GM12874 (cell line): ENCODE results near the gene POU3F3.

ENCODE experiments used
- TF ChIP-seq, protein P1 (sequence below): IDR thresholded peaks from 2 replicates; pipeline ENCODE4 v1.5.1; 2011; ENCODE audit warnings: low read depth, mild to moderate bottlenecking, control low read depth, low read length, moderate library complexity; ENCODE audit not compliant: insufficient read depth

POU3F3 gene

DNA sequence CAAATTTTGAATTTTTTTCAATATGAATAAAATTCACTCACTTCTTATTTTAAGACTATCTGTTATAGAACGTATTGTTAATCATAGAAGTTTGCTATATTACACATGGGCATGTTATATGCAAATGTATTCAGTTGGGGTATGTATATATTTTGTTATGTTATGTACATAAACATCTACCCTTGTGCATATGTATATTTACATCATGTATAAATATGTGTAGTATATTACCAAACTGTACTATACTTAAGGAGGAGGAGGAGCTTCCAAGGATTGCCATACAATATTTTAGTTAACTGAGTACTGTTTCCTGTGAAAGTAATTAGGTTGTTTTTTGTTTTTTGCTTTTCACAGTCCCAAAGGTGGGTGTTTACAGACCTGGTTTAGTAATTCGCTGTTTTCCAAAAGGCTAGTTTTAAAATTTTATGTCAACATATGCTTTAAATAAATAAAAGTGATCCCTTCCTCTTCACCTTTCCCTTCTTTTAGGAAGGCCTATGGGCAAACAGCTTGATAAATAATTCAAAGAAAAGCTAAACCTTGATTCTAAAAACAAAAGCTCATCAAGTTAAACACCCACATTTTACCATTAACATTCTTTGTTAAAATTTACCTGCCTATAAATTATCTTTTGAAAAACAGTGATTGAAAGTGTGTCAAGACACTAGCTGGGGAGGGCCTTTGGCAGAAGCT, 12.9 kb upstream of the POU3F3 start:
- TF ChIP-seq, protein P1, sequence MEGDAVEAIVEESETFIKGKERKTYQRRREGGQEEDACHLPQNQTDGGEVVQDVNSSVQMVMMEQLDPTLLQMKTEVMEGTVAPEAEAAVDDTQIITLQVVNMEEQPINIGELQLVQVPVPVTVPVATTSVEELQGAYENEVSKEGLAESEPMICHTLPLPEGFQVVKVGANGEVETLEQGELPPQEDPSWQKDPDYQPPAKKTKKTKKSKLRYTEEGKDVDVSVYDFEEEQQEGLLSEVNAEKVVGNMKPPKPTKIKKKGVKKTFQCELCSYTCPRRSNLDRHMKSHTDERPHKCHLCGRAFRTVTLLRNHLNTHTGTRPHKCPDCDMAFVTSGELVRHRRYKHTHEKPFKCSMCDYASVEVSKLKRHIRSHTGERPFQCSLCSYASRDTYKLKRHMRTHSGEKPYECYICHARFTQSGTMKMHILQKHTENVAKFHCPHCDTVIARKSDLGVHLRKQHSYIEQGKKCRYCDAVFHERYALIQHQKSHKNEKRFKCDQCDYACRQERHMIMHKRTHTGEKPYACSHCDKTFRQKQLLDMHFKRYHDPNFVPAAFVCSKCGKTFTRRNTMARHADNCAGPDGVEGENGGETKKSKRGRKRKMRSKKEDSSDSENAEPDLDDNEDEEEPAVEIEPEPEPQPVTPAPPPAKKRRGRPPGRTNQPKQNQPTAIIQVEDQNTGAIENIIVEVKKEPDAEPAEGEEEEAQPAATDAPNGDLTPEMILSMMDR: no peak

DNA sequence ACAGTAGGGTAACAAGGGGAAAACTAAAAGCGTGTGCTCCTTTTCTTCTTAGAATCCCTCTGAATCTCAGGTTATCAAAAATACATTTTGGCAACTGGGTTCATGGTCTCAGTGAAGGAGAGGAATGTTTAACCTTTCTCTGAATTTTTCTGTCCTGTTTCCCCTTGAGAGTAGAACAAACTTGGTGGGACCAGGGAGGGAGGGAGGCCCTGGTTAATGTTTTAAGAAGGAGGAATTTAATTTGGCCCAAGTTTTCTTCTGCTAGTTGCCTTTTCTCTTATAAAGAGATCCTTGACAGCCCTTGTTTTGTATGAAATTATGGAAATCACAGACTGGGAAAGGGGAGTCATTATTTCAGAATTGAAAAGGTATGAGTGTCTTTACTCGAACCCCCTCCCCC, 12.2 kb upstream of the POU3F3 start:
- TF ChIP-seq, protein P1: no peak

DNA sequence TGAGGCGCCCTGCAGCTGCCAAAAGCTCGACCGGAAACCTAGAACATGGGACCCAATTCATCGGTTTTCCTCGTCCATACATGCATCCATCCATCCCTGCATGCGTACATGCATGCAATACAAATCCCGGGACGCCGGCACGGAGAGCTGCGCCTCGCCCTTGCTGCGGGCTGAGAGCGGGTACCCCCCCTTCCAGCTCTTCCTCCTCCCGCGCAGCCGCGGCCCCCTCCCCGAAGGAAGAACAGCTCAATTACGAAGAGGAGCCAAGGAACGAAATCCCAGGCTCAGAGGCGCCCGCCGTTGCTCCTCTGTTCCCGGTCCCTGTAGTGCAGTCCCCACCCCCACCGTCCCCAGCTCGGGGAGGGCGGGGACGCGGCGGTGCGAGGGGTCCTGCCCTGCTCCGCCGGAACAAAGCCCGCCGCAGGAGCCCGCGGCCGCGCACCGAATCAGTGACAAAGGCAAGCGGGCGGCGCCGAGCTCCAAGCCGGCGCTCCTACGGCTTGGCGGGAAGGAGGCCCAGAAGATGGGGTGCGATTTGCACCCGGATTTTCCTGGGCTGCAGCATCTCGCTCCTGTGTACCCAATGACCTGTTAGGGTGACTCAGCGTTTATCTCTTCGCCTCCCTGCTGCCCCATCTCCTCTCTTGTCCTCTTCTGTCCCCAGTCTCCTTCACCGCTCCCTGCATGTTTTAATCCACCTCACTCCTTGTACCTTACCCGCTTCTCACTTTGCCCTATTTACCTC, 8.9 kb upstream of the POU3F3 start:
- TF ChIP-seq, protein P1: no peak

DNA sequence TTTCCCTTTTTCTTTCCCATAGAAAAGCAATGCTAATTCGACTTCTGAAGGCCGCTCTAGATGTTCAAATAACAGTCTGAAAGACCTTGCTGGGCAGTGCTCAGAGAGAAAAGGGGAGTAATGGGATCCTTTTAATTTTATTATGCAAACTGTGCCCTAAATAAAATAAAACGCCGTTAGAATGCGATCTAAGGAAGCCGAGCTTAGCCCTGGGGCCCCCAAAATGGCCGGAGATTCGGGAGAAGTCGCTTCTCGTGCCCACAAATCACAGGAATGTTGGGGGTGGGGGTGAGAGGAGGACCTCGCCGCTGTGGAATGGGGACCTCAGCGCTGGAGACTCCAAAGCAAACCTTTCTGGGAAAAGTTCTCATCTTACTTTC, 8.4 kb upstream of the POU3F3 start:
- TF ChIP-seq, protein P1: no peak

DNA sequence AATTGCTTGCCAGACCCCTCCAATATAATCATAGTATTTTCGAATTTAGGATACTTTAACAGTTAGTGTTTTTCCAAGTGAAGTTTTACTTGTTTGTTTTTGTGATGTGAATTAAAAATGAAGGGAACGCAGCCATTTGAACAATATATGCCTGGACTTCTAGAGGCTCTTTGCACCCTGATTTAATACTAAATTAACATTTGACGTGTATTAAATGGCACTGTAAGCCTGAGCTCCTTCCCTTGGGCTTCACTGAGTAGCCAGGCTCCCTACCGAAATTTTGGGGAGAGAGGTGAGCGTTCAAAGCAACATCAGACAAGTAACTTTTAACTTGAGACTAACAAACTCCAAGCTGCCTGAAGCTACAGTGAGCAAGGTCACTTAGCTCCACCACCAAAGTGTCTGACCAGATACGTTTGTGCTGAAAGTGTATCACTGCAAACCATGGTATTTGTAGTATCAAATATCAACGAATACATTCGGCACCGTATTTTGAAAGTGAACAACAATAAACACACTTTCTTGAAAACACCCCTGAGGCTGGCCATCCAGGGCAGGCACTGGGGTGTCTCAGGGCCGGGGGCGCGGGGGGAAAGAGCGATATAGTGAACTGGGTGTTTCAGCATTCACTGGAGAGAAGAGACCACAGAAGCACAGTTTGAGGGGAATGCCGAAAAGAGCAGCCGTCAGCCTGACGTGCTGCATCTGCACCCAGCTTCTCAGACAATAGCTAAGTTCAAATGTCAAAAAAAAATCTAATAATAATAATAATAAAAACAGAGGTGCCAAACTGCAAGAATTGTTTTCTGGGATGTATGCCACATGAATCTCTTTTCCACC, 7.7 kb upstream of the POU3F3 start:
- TF ChIP-seq, protein P1: no peak

DNA sequence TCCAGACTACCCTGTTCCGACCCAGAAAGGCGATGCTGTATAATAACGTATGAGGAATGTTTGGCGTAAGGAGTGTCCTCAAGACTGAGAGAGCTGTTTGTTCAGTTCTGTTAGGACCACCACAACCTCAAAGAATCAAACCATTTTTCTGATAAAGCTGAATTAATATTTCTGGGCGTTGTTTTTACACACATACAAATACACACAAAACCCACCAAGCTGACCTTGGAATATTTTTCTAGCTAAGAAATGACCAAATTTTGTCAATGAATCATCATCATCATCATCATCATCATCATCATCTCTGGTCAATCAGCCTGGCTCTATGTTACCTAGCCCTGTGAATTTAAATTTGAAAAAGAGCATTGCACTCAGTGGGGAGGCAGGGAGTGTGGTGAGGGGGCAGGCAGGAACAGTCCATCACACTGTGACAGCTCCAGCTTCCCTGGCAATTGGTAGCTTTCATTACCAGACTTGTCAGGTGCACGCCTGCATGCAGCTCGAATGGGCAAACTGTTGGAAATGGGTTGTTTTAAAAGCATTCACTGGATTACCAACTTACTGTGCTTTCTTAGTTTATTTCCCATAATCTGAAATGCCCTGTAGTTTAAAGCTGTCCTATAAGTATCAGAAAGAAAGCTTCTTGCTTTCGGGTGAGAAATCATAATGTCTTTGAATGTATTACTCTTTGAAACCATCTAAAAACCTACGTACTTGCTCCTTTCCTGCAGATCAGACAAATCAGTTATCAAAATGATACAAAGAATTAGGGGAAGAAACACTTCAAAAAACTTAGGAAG, 6.9 kb upstream of the POU3F3 start:
- TF ChIP-seq, protein P1: no peak
